HEK293T (cell line): Measurements from ENCODE around the gene WDR49.
"Not testable (repeated sequence)": the region's sequence is repeated elsewhere in the genome, so short reads cannot be mapped to it uniquely, and the experiment has no call there.

Experiments
- CTCF ChIA-PET: fragments of 350-600 bp; formaldehyde crosslinking; extraction: SDS; loops from one replicate; lab custom pipeline; 2021; ENCODE audit warnings: antibody characterized with exemption, inconsistent platforms; lab: Yijun Ruan, JAX
- POLR2A ChIA-PET: fragments of 350-600 bp; formaldehyde crosslinking; extraction: SDS; loops from one replicate; lab custom pipeline; 2020; ENCODE audit warnings: antibody characterized with exemption, inconsistent platforms; lab: Yijun Ruan, JAX
- DNase-seq: peaks from one replicate; pipeline ENCODE4 v3.0.0; 2012; ENCODE audit warnings: mixed read lengths; ENCODE audit errors: extremely low spot score
- ARNT ChIP-seq: fragments of 450-650 bp; IDR thresholded peaks from 2 replicates; pipeline ENCODE4 v1.6.1; 2017; ENCODE audit warnings: mild to moderate bottlenecking
- BHLHE40 ChIP-seq: fragments of 450-650 bp; IDR thresholded peaks from 2 replicates; pipeline ENCODE4 v1.6.1; 2016; ENCODE audit warnings: mild to moderate bottlenecking, moderate library complexity, borderline replicate concordance
- CTBP1 ChIP-seq: fragments of 450-650 bp; IDR thresholded peaks from 2 replicates; pipeline ENCODE4 v1.6.1; 2016; ENCODE audit warnings: borderline replicate concordance
- ELF4 ChIP-seq: fragments of 450-650 bp; IDR thresholded peaks from 2 replicates; pipeline ENCODE4 v1.6.1; 2017; ENCODE audit warnings: antibody characterized with exemption
- FOXA1 ChIP-seq: fragments of 450-650 bp; IDR thresholded peaks from 2 replicates; pipeline ENCODE4 v1.6.1; 2016; ENCODE audit warnings: mild to moderate bottlenecking
- FOXK2 ChIP-seq: fragments of 450-650 bp; IDR thresholded peaks from 2 replicates; pipeline ENCODE4 v1.6.1; 2016; ENCODE audit warnings: mild to moderate bottlenecking
- FOXM1 ChIP-seq: fragments of 450-650 bp; IDR thresholded peaks from 2 replicates; pipeline ENCODE4 v1.6.1; 2017; ENCODE audit warnings: mild to moderate bottlenecking, borderline replicate concordance
- HDGF ChIP-seq: fragments of 450-650 bp; IDR thresholded peaks from 2 replicates; pipeline ENCODE4 v1.6.1; 2017; ENCODE audit warnings: antibody characterized with exemption, borderline replicate concordance
- L3MBTL2 ChIP-seq: fragments of 450-650 bp; conservative IDR thresholded peaks from 2 replicates; pipeline ENCODE4 v1.6.1; 2016; ENCODE audit warnings: mild to moderate bottlenecking
- LEF1 ChIP-seq: fragments of 450-650 bp; IDR thresholded peaks from 2 replicates; pipeline ENCODE4 v1.6.1; 2017; ENCODE audit warnings: mild to moderate bottlenecking, borderline replicate concordance
- NFRKB ChIP-seq: fragments of 450-650 bp; IDR thresholded peaks from 2 replicates; pipeline ENCODE4 v1.6.1; 2016; ENCODE audit warnings: mild to moderate bottlenecking, moderate library complexity
- SP1 ChIP-seq: fragments of 450-650 bp; IDR thresholded peaks from 2 replicates; pipeline ENCODE4 v1.6.1; 2017
- SUZ12 ChIP-seq: fragments of 450-650 bp; IDR thresholded peaks from 2 replicates; pipeline ENCODE4 v1.6.1; 2016; ENCODE audit warnings: mild to moderate bottlenecking
- TARDBP ChIP-seq: fragments of 450-650 bp; IDR thresholded peaks from 2 replicates; pipeline ENCODE4 v1.6.1; 2016
- ZNF384 ChIP-seq: fragments of 450-650 bp; IDR thresholded peaks from 2 replicates; pipeline ENCODE4 v1.6.1; 2016
- TF ChIP-seq, protein P1 (sequence below): fragments of 450-650 bp; IDR thresholded peaks from 2 replicates; pipeline ENCODE4 v1.6.1; 2016

Gene WDR49

DNA sequence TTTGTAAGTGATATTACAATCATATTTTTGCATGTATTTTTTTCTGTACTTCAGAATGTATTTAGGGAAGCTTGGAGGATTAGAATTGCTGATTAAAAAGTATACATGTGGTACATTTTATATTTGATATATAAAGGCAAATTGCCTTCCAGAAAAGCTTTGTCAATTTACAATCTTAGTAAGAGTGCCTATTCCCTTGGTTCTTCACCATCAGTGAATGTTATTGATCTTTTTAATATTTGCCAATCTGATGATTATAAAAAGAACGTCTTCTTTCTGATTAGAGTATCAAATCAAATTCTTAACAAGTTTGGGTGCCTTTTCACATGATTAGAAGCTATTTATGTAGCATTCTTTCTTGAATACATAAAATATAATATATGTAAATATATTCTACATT is 9.1 kb downstream of the WDR49 start:
- ChIA-PET CTCF (no interaction called here), POLR2A (no interaction called here)
- DNase-seq = no peak
- TF ChIP-seq SP1 = no peak
- TF ChIP-seq, protein P1, sequence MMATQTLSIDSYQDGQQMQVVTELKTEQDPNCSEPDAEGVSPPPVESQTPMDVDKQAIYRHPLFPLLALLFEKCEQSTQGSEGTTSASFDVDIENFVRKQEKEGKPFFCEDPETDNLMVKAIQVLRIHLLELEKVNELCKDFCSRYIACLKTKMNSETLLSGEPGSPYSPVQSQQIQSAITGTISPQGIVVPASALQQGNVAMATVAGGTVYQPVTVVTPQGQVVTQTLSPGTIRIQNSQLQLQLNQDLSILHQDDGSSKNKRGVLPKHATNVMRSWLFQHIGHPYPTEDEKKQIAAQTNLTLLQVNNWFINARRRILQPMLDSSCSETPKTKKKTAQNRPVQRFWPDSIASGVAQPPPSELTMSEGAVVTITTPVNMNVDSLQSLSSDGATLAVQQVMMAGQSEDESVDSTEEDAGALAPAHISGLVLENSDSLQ = no peak
- TF ChIP-seq CTBP1 = no peak
- TF ChIP-seq ZNF384 = no peak
- TF ChIP-seq L3MBTL2 = no peak
- TF ChIP-seq HDGF = no peak
- TF ChIP-seq NFRKB = no peak
- TF ChIP-seq ARNT = no peak
- no peak for TF ChIP-seq FOXM1
- TF ChIP-seq ELF4 = no peak
- no peak for TF ChIP-seq FOXA1
- no peak for TF ChIP-seq BHLHE40
- TF ChIP-seq TARDBP = no peak
- no peak for TF ChIP-seq SUZ12
- no peak for TF ChIP-seq LEF1
- TF ChIP-seq FOXK2 = no peak

DNA sequence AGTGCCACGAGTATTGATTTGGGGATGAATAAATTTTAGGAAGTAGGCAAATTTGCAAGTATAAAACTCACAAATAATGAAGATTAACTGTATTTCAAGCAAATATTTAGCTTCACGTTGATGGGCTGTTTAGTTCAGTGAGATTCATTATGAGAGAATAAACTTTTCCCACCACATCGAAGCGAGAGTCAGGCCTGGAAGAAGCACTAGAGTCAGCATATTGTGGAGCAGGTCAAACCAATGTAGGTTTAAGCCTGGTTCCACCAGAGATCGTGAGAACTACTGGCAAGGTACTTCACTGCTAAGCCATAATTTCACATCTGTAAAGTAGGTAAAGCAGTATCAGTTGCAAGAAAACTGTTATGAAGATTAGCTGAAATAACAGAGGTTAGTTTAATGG is 22.3 kb downstream of the WDR49 start:
- POLR2A ChIA-PET = no interaction called here
- CTCF ChIA-PET = no interaction called here
- DNase-seq = no peak
- no peak for TF ChIP-seq L3MBTL2
- TF ChIP-seq TARDBP = no peak
- TF ChIP-seq ELF4 = no peak
- TF ChIP-seq HDGF = no peak
- no peak for TF ChIP-seq BHLHE40
- TF ChIP-seq FOXK2 = no peak
- TF ChIP-seq FOXA1 = no peak
- TF ChIP-seq, protein P1 = no peak

DNA sequence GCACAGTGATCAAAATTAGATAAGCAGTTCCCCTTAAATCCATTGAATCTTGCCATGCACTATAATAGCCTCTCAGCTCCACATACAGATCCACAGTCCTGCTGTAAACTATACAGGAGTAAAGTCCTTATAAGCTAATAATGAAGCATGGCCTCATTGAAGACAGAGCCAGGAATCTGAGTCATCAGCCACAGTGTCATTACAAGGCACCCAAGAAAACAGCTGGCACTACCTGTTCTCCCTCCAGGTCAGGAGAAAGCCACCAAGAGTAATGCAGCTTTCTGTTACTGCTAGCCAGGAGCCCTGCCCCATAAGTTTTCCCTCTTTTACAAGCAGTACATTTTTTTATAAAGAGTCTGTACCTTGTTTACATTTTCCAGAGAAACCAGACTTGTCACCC is 27.3 kb downstream of the WDR49 start:
- POLR2A ChIA-PET = no interaction called here
- no peak for DNase-seq
- no peak for TF ChIP-seq TARDBP
- no peak for TF ChIP-seq ZNF384
- TF ChIP-seq FOXK2 = no peak
- TF ChIP-seq FOXA1 = no peak
- TF ChIP-seq, protein P1 = no peak
- no peak for TF ChIP-seq NFRKB
- no peak for TF ChIP-seq SUZ12
- no peak for TF ChIP-seq SP1
- no peak for TF ChIP-seq ARNT
- TF ChIP-seq FOXM1 = no peak
- TF ChIP-seq CTBP1 = no peak
- TF ChIP-seq HDGF = no peak
- TF ChIP-seq L3MBTL2 = no peak
- TF ChIP-seq BHLHE40 = no peak
- TF ChIP-seq LEF1 = no peak
- TF ChIP-seq ELF4 = no peak
- CTCF ChIA-PET = interaction anchor here (0.6 kb wide), 1 partner anchor 113 kb away, joined by 3 read pairs; no protein-coding TSS in a partner anchor

DNA sequence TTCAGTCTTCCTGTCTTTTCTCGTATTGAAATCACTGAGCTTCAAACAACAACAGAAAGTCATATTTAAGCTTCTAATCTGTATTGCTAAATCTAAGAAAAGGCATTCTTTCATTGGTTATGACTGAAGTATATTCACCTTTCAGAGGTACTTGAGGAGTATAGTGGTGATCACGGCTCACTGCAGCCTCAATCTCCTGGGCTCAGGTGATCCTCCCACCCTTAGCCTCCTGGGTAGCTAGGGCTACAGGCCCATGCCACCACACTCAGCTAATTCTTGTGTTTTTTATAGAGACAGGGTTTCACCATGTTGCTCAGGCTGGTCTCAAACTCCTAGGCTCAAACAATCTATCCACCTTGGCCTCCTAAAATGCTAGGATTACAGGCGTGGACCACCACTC is 38.7 kb downstream of the WDR49 start:
- ChIA-PET CTCF (no interaction called here), POLR2A (no interaction called here)

DNA sequence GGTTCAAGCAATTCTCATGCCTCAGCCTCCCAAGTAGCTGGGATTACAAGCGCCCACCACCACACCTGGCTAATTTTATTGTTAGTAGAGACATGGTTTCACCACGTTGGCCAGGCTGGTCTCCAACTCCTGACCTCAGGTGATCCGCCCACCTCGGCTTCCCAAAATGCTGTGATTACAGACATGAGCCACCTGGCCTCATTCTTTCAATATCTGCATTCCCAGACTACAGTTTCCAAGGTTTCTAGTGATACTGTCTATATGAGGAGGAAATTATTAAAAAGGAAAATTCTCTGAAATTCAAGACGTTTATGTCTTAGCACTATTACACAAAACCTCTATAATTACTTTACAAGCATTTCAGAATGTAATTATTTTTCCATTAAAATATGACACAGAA is 39.5 kb downstream of the WDR49 start:
- POLR2A ChIA-PET, DNase-seq, CTCF ChIA-PET: not testable (repeated sequence)

More for the DNA sequence above, 38.7 kb downstream of the WDR49 start:
- TF ChIP-seq ELF4 (no peak), ZNF384 (no peak), HDGF (no peak), L3MBTL2 (no peak), FOXA1 (no peak), BHLHE40 (no peak), FOXK2 (no peak), NFRKB (no peak), SUZ12 (no peak), CTBP1 (no peak), LEF1 (no peak), TARDBP (no peak), SP1 (no peak), ARNT (no peak), FOXM1 (no peak)
- TF ChIP-seq, protein P1 = no peak
- DNase-seq = no peak

DNA sequence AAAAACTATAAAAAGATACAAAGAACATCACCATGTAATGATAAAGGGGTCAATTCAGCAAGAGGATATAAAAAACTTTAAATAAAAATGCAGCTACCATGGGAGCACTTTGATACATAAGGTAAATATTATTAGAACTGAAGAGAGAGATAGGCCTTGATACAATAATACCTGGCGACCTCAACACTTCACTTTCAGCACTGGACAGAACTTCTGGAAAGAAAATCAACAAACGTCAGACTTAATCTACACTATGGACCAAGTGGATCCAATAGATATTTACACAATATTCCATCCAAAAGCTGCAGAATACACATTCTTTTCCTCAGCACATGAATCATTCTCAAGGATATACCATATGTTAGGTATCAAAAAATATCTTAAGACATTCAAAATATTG is 42.0 kb downstream of the WDR49 start:
- TF ChIP-seq CTBP1 (no peak), ELF4 (no peak), LEF1 (no peak), FOXA1 (no peak)
- ChIA-PET CTCF (no interaction called here), POLR2A (no interaction called here)
- no peak for DNase-seq
